ENCODE measurements around the gene EMILIN3.
A peak's percentile ranks its signal among the peaks of the same experiment; 100 is the strongest.

EMILIN3 gene

DNA sequence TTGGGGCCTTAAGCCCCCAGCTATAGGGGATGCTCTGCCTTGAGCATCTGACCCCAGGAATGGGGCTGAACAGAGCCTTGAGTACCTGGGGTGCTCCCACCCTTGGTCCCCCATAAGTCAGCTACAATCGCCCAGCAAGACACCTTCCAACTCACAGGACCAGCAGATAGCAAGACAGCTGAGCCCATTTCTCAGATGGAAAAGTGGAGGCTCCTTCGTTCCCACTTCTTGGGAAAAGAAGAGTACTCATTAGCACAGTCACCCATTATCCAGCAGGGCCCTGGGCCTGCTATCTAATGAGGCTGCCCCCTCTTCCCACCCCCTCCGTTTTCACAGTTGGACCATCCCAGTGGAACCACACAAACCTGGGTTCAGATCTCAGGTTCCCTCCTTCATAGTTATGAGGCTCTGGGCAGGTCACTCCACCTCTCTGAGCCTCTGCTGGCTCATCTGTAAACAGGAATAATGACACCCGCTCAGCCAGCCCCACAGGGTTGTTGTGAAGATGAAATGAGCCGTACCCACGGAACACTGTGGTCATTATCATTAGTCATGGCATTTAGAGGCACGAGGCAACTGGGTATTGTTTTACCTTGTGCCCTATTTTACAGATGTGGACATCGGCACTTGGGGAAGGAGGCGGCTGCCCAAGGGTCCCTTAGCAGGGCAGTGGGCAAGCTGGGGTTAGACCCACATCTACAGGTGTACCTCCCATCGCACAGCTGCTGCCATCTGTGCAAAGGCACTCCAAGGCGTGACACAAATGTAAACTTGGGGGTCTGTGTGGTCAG lies 21.5 kb downstream of the EMILIN3 start:
- no peak for DNase-seq

DNA sequence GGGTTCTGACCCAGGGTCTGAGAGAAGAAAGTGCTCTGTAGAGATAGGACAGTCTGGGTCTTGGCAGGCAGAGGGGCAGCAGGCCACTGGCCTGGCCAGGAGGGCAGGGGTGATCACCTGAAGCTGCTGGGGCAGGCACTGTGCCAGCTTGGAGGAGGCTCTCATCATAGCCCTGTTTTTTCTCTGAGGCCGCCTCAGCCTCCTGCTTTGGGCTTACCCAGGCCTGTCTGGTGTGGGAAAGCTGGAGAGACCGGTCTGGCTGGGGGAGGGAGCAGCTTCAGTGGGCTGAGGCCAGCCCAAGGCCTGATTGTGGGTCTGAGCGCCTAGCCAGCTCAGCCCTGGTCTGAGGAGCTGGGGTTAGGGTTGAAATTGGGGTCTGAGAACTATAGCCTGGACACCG lies 22.1 kb downstream of the EMILIN3 start:
- no peak for DNase-seq

DNA sequence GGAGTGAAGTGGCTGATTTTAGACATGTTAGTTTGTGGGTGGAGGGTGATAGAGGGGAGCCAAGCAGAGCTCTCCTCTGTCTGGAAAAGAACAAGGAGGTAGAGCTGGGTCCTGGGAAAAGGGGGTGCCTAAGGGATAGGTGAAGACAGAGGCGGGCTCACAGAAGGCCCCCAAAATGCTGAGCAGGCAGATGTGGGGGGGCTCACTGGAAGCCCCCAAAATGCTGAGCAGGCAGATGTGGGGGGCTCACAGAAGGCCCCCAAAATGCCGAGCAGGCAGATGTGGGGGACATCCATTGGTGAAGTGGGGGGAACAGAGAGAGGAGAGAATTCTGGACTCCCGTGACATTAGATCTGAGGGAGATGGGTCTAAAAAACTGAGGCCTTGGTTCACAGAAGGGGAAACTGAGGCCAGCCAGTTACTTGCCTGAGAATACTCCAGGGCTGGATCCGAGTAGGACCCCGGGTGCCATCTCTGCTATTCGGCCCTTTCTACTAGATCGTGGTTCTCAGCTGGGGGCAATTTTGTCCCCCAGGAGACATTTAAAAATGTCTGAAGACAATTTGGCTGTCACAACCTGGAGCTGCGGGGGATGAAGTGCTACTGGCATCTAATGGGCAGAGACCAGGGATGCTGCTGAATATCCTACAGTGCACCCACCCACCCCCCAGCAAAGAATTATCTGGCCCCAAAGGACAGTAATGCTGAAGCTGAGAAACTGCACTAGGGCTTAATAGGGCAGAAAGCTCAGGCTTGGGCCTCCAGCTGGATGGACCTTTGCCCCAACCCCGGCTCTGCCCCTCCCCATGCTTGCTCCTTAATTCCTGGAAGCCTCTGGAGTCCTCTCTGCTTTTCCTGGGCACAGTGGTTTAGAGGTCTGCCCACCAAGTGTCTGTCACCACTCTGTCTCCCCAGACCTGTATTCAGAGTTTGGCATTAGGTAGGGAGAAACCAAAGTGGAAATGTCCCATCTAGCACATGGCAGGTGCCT lies 23.8 kb downstream of the EMILIN3 start:
- no peak for DNase-seq

DNA sequence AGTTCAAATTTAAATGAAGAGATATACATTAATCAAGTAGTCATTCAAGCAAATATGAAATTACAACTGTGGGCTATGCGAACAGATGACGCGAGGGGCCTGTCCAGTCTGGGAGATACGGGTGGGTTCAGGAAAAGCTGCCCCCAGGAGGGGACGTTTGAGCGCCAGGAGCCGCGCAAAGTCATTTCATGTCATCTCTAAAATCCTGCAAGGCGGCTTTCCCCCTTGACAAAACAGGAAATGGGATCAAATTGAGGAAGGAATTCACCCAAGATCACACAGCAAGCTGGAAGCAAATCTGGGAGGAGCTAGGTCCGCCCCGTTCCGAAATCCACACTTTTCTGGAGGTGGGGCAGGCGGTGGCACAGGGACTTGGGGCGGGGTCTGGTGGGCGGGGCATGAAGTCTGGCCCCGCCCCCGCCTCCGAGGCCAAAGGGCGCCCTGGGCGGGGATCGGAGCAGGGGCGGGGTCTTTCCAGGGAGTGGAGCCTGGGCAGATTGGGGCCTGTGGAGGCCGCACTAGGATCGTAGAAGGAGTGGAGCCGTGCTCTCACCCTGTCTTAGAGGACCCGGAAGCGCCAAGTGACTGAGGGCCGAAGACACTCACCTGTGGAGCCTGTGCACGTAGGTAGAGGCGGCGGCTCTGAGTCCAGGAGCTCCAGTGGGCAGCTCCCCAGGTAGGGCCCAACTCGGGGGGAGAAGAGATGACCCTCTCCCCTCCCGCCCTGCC lies 26.1 kb downstream of the EMILIN3 start, which contains the start of gene LPIN3:
LPIN3 (plus strand) TSS at position 495 of the 729 bp plus-strand sequence. CDS start 4,983 bp downstream, outside the sequence.
- DNase-seq, result peak in 3 of 4 experiments; percentile 10 to 16 (median 14)

DNA sequence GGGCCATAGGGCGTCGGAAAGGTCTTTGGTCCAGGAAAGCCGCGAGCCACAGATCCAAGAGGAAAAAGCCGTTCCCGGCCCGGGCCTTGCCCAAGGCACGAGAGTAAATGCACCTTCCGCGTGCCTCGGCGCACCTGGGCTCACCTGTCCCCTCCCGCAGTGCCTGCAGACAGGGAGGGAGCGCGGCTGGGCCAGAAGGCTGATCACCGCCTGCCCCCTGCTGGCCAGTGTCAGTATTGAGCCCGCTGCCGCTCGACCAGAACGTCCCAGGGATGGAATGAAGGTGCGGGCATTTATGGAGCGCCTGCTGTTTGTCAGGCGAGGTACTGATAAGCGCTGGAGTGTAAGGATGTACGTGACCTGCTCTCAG lies 26.7 kb downstream of the EMILIN3 start:
- peak; percentile 68 to 82 (median 76) for DNase-seq

DNA sequence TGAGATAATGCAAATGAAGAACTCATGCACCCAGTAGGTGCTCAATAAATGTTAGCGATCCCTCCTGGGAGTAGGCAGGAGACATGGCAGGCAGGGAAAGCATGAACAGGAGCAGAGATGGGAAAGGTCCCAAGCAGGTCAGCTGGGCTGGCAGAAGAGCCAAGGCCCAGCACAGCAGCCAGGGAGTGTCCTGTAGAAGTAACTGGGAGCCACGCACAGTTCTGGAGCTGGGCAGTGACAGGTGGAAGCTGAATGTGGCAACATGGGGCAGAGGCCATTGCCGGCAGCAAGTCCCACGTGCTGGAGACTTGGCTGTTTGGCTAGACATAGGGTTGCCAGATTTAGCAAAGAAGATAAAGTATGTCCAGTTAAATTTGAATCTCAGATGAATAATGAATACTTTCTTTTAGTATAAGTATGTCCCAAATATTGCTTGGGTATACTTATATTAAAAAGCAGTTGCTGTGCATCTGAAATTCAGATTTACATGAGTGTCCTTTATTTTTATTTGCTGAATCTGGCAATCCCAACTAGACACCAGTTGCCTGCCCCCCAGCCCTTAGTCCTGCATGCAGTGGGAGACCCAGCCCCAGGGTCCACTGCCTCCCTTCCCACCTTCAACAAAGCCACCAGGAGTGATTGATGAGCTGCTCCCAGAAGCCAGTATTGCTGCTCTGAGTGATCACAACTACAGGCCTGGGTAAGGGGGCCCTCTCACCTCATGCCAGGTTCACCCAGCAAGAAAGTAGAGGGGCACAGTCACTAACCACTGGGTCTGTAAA lies 29.7 kb downstream of the EMILIN3 start:
- DNase-seq, result no peak

DNA sequence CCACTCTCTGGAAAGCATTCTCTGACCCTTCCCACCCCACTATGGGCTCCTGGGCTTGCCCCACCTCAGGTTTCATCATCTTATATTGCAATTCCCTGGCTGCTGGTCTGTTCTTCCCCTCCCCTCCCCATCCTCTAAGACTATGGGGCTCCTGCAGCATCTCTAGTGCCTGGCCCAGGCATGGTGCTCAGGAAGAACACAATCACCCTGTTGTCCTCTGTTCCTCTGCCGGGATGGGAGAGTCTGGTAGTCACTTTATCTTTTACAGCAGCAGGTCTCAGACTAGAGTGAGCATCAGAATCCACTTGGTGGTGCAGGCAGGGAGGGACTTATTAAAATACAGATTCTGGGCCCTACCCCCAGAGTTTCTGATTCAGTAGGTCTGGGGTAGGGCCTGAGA lies 31.0 kb downstream of the EMILIN3 start:
- no peak for DNase-seq

DNA sequence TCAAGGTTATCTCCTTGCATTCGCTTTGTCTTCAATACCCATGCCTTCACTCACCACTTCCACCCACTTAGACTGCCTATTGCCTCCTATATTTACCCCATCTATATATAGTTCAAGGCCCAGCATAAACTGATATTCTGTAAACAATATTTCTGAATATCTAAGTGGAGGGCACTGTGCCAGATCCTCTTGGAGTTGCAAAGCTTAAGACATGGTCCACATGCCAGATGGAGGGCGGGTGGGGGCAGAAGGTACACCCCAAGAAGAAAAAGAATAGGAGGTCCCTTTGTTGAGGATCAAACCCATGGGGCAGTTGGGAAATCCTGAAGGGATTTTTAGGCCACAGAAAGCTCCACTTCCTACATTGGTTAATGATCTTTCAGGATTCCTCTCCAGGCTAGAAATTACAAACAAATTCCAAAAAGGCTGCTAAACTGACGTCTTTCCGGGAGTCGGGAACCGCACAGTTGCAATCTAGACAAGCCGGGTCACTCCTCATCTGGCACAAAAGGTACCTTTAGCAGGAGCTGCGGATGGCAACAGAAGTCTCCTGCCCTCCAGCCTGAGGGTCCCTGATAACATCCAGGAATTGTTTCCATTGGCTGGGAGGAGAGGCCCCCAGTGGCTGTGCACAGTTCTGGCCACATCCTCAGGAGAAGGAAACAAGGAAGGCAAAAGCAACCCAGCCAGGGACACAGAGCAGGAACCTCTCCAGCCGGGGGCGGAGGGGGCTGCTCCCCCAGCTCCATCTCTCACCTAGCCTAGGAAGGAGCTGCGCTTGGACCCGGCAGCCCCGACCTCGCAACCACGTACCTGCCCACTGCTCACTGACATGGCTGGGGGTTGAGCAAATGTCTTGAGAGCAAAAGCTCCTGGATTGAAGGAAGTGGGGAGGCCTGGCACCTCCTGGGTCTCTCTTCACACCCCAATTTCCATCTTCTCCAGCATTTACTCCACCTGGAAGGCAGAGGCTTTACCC lies 31.9 kb downstream of the EMILIN3 start:
- no peak for DNase-seq

DNA sequence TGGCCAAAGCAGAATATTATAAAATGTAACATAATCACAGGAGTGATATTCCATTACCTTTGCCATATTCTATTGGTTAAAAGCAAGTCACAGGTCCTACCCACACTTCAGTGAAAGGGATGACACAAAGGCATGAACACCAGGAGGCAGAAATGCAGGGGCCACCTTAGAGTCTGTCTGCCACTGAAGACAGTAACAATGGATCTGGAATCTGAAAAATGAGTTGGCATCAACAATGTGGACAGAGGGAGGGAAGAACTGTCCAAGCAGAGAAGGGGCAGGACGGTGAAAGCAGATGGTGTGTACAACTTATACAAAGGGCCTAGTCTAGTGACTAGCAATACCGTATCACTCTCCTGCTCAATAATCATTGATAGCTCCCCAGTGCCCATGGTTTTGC lies 32.6 kb downstream of the EMILIN3 start:
- no peak for DNase-seq

DNA sequence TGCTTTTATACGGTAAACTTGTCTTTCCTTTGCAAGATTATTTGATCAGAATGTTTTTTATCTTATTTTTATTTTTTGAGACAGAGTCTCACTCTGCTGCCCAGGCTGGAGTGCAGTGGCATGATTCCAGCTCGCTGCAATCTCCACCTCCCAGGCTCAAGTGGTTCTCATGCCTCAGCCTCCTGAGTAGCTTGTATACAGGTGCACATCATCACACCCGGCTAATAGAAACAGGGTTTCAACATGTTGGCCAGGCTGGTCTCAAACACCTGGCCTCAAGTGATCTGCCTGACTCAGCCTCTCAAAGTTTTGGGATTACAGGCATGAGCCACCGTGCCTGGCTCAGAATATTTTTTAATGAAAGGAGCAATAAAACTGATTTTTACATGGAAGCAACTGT lies 34.9 kb downstream of the EMILIN3 start:
- no peak for DNase-seq

DNA sequence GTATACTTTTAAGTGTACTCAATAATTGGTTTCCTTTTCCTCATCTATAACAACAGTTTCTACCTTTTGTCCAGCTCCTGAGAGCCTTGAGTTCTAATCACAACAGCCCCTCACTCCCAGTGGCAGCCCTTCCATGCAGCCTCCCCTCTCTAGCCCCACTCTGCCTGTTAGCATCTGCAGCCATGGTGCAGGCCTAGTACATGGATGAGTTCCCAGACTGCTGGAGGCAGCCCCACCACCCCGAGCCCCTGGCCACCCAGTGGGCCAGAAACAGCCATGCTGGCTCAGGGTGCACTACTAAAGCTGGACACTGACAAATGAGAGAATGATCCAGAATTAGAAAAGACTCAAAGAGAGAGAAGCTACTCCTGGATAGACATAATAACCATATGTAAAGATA lies 35.7 kb downstream of the EMILIN3 start:
- no peak for DNase-seq

DNA sequence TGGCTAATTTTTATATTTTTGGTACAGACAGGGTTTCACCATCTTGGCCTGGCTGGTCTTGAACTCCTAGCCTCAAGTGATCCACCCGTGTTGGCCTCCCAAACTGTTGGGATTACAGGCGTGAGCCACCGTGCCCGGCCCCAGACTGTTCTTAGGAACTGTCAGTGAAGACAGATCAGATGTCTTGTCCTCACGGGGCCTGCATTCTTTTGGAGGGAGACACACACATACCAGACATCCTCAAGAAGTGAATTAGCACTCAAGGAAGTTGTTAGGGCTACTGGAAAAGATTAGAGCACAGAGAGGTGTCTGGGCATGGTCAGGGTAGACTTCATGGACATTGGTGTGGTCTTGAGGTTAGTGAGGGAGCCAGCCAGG lies 36.3 kb downstream of the EMILIN3 start:
- DNase-seq, result no peak

DNA sequence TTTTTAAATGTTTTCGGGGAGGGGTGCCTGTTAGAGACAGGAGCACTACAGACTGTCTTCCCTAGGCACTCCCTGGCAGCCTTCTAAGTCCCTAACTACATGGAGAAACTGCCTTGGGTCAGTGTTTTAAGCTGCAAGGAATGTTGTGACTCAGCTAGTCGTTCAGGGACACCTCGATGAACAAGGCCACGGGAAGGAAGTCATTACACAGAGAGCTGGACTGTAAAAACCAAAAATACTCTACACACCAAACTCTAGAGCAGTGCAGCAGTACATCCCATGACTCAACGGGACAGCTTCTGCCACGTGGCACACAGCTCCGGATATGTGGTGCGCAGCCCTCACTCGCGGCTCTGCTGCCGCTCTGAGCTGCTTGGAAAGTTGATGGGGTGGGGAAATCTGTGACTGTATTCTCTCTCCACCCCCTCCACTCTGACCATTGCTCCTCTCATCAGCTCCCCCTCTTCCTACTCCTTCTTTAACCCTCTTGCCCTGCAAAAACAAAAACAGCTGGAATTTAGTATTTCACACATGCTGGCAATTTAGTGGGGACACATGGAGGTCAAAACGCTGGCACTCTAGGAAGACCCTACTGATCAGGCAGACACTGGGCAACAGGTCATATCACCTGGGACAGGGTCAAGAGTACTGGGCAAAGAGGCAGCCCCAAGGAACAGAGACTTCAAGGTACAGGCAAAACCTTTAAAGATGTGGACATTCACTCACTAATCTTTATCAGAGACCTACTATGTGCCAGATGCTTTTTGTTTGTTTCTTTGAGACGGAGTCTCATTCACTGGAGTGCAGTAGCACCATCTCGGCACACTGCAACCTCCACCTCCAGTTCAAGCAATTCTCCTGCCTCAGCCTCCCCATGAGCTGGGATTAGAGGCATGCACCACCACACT lies 36.9 kb downstream of the EMILIN3 start:
- DNase-seq, result peak; percentile 9 to 39 (median 12)

DNA sequence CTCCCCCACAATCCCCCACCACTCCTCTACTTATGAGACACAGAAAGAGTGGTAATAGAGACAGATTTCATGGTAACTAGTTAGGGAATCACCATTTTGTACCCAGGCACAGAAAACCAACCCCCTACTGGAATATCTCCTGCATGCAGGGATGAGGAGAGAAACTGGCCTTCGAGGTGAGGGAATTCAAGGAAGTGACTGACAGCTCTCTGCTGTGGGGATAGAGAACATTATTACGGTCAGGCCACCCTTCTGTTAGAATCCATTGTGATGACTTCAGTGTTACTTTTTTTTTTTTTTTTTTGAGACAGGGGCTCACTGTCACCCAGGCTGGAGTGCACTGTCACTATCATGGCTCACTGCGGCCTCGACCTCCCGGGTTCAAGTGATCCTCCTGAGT lies 39.4 kb downstream of the EMILIN3 start:
- DNase-seq, result no peak

DNA sequence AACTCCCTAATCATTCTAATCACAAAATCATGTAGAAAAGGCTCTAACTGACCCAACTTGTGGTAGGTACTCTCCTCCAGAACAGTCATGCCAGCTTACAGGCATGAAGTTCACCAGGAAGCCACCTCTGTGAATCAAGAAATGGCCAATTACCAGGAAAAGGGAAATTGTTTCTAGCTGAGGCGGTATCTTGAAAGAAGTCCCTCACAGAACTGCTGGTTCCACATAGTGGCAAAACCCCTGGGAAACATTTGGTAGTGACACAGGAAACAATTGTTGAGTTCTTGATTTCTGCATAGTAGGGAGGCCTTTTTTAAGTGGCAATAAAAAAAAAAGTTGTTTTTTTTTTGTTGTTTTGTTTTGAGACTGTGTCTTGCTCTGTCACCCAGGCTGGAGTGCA lies 45.6 kb downstream of the EMILIN3 start:
- no peak for DNase-seq

DNA sequence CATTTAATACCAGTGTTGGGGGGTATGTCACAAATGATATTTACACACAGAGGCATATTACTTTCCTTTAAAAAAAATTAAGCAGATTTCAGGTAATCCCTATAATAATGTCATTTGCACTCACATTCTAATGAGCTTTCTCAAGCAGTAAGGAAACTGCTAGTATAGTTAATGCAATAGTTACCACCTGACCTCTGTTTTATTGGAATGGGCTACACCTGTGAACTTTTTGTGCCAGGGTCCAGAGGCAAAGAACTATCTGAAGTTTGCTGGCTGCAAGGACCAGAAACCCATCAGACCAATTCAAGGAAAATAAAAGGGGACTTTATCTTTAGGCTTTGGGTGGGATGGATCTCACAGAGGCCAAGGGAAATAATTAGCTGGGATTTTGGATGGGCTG lies 46.2 kb downstream of the EMILIN3 start:
- DNase-seq, result no peak

DNA sequence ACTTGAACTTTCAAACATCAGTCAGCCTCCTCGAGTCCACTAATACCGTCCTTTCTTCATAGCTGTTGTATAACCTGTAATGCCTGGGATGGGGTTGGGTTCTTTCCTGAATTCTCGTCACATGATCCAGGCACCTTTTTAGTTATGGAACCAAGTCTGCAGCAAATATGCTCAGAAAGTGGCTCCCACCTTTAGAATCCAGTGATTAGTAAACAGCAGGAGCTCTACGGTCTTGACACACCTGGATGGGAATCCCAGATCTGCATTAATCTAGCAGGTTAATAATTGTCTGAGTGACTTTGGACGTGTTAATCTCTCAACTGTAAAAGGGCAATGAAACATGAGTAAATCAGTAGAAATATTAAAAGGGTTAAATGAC lies 48.4 kb downstream of the EMILIN3 start:
- DNase-seq, result no peak

DNA sequence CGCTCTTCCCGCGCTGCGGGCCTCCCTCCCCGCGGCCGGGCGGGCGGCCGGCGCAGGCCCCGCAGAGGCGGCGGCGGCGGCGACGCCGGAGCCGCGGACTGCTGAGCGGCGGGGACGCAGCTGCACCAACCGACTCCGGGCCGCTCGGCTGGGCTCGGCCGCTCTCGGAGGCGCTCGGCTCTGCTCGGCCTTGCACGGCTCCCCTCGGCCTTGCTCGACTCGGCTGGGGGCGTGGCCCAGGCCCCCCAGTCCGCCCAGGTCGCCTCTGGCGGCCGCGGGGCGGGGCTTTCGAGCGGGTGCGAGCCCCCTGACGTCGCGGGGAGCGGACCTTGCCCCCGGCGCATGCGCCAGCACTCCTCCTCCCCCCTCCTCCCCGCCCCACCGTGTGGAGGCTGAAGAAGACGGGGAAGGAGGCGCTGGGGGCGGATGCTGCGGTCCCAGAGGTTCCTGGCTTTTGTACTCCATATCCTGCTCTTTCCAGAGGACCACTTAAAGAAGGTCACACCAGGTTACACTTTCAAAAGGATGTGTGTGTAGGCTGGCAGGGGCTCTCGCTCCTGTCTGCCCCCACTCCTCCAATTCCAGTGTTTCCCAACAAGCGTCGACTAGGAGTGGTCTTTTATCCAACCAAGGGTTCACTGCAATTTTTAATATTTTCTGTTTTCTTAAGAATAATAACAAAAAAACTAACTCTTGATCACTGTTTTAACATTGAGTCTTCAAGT lies 48.9 kb downstream of the EMILIN3 start, which contains the start of gene ZHX3:
ZHX3 (minus strand) TSS at position 186 of the 725 bp plus-strand sequence. CDS start 112,815 bp downstream, outside the sequence.
- DNase-seq, result peak; percentile 91 to 97 (median 94)

Data from activated CD4-positive, CD25-positive, alpha-beta regulatory T cell (primary cell).